HepG2 (cell line): ENCODE measurements around the gene VPS37D. TPM values are rescaled to one million over a fixed set of nuclear protein-coding genes. Genes with fewer than 3 reads are reported as not detected.
A peak's percentile ranks its signal among the peaks of the same experiment; 100 is the strongest.

Source experiments
- EHMT2 ChIP-seq: fragments of 200-600 bp; sonication (generic); IDR thresholded peaks from 2 replicates; pipeline ENCODE4 v1.7.0; 2017; ENCODE audit warnings: antibody characterized with exemption, low read depth, low read length, borderline replicate concordance
- ISL2 ChIP-seq: sonication (generic); formaldehyde crosslinking; IDR thresholded peaks from 2 replicates; pipeline ENCODE4 v1.5.0; 2020; ENCODE audit warnings: missing genetic modification reagents
- KLF11 ChIP-seq: IDR thresholded peaks from 2 replicates; pipeline ENCODE4 v1.6.1; 2016; ENCODE audit warnings: missing compliant biosample characterization
- MAZ ChIP-seq, 2 experiments: sonication (generic) in 1 of 2; formaldehyde crosslinking in 1 of 2; IDR thresholded peaks; 2 replicates each; pipeline versions ENCODE4 v1.5.0 to v1.6.1; 2012 to 2020; ENCODE audit warnings: low read depth in 2 of 2, mild to moderate bottlenecking in 2 of 2, borderline replicate concordance in 1 of 2, improper control_type of control experiment in 1 of 2, low read length in 1 of 2, missing genetic modification reagents in 1 of 2, moderate library complexity in 1 of 2
- NFATC3 ChIP-seq: sonication (generic); formaldehyde crosslinking; IDR thresholded peaks from 2 replicates; pipeline ENCODE4 v1.5.1; 2020; ENCODE audit warnings: mild to moderate bottlenecking, missing genetic modification reagents
- NFIC ChIP-seq: IDR thresholded peaks from 2 replicates; pipeline ENCODE4 v1.6.1; 2012; ENCODE audit warnings: mild to moderate bottlenecking, low read length, inconsistent platforms
- NKX3-1 ChIP-seq: sonication (generic); formaldehyde crosslinking; IDR thresholded peaks from 2 replicates; pipeline ENCODE4 v1.5.0; 2020; ENCODE audit warnings: missing genetic modification reagents
- PCBP2 ChIP-seq: fragments of 200-400 bp; formaldehyde crosslinking; optimal IDR thresholded peaks from 2 replicates; pipeline ENCODE3; 2018; ENCODE audit warnings: low read length, low read depth; ENCODE audit not compliant: poor library complexity, severe bottlenecking
- RARG ChIP-seq: sonication (generic); formaldehyde crosslinking; IDR thresholded peaks from 2 replicates; pipeline ENCODE4 v1.4.0; 2020; ENCODE audit warnings: low read depth, mild to moderate bottlenecking, missing genetic modification reagents
- SIX1 ChIP-seq: sonication (generic); formaldehyde crosslinking; IDR thresholded peaks from 2 replicates; pipeline ENCODE4 v1.4.0; 2020; ENCODE audit warnings: missing genetic modification reagents, borderline replicate concordance
- SMAD9 ChIP-seq: sonication (generic); formaldehyde crosslinking; IDR thresholded peaks from 2 replicates; pipeline ENCODE4 v1.5.1; 2020; ENCODE audit warnings: mild to moderate bottlenecking, missing genetic modification reagents
- SP4 ChIP-seq: sonication (generic); formaldehyde crosslinking; IDR thresholded peaks from 2 replicates; pipeline ENCODE4 v1.8.1; 2023; ENCODE audit warnings: mild to moderate bottlenecking, missing genetic modification reagents
- ZBTB1 ChIP-seq: sonication (generic); formaldehyde crosslinking; IDR thresholded peaks from 2 replicates; pipeline ENCODE4 v1.4.0; 2020; ENCODE audit warnings: missing genetic modification reagents, borderline replicate concordance
- ZC3H4 ChIP-seq: sonication (generic); formaldehyde crosslinking; IDR thresholded peaks from 2 replicates; pipeline ENCODE4 v1.4.0; 2020; ENCODE audit warnings: missing genetic modification reagents, borderline replicate concordance
- ZNF101 ChIP-seq: sonication (generic); formaldehyde crosslinking; IDR thresholded peaks from 2 replicates; pipeline ENCODE4 v1.4.0; 2020; ENCODE audit warnings: mild to moderate bottlenecking, low read depth, missing genetic modification reagents, borderline replicate concordance
- ZNF383 ChIP-seq: sonication (generic); formaldehyde crosslinking; IDR thresholded peaks from 2 replicates; pipeline ENCODE4 v1.4.0; 2020; ENCODE audit warnings: missing genetic modification reagents, mild to moderate bottlenecking, borderline replicate concordance
- ZNF430 ChIP-seq: sonication (generic); formaldehyde crosslinking; IDR thresholded peaks from 2 replicates; pipeline ENCODE4 v1.9.0; 2021; ENCODE audit warnings: mild to moderate bottlenecking, missing genetic modification reagents
- ZNF570 ChIP-seq: sonication (generic); formaldehyde crosslinking; IDR thresholded peaks from 2 replicates; pipeline ENCODE4 v1.4.0; 2020; ENCODE audit warnings: mild to moderate bottlenecking, missing genetic modification reagents, borderline replicate concordance
- ZNF75D ChIP-seq: sonication (generic); formaldehyde crosslinking; IDR thresholded peaks from 2 replicates; pipeline ENCODE4 v1.8.1; 2023; ENCODE audit warnings: missing genetic modification reagents, mild to moderate bottlenecking, borderline replicate concordance
- ZNF777 ChIP-seq: sonication (generic); formaldehyde crosslinking; IDR thresholded peaks from 2 replicates; pipeline ENCODE4 v1.4.0; 2020; ENCODE audit warnings: missing genetic modification reagents
- polyA plus RNA-seq, 8 experiments: library from polyadenylated mRNA; depleted of rRNA in 3 of 8; stranded (reverse) in 7 of 8; unstranded in 1 of 8; fragments of >200 nt; fragmentation: Illumina TruSeq in 4 of 8; extraction: Trizol in 4 of 8; gene quantifications; 2 replicates each; pipeline versions ENCODE4 v1.2.1 to v1.2.3, GENCODE V29; 2011 to 2016; ENCODE audit warnings: low read depth in 4 of 8, missing spikeins in 1 of 8, mixed read lengths in 1 of 8; ENCODE audit not compliant: insufficient read depth in 1 of 8
- total RNA-seq, 5 experiments: library from RNA; depleted of rRNA; stranded (reverse); fragments of >200 nt; fragmentation: Illumina TruSeq; extraction: Trizol; gene quantifications; 2 replicates each; pipeline ENCODE4 v1.2.3, GENCODE V29; 2016; ENCODE audit warnings: low read depth in 1 of 5
- TF ChIP-seq, protein P1 (sequence below): sonication (generic); formaldehyde crosslinking; conservative IDR thresholded peaks from 2 replicates; pipeline ENCODE4 v1.8.0; 2022; ENCODE audit warnings: mild to moderate bottlenecking, moderate library complexity, missing genetic modification reagents
- TF ChIP-seq, protein P2 (sequence below): sonication (generic); formaldehyde crosslinking; IDR thresholded peaks from 2 replicates; pipeline ENCODE4 v1.8.0; 2022; ENCODE audit warnings: low read depth, missing genetic modification reagents
- TF ChIP-seq, protein P3 (sequence below): sonication (generic); formaldehyde crosslinking; IDR thresholded peaks from 2 replicates; pipeline ENCODE4 v1.4.0; 2020; ENCODE audit warnings: missing genetic modification reagents, low read depth, mild to moderate bottlenecking, borderline replicate concordance
- TF ChIP-seq, protein P4 (sequence below): sonication (generic); formaldehyde crosslinking; IDR thresholded peaks from 2 replicates; pipeline ENCODE4 v1.4.0; 2020; ENCODE audit warnings: missing genetic modification reagents; ENCODE audit errors: not compliant biosample characterization

VPS37D gene
- total and polyA plus RNA-seq, 2 of the 13 experiments (the other 11 are each of a cell fraction or from before 2014, with no cell fraction given): 3.8 to 6.3 TPM

DNA sequence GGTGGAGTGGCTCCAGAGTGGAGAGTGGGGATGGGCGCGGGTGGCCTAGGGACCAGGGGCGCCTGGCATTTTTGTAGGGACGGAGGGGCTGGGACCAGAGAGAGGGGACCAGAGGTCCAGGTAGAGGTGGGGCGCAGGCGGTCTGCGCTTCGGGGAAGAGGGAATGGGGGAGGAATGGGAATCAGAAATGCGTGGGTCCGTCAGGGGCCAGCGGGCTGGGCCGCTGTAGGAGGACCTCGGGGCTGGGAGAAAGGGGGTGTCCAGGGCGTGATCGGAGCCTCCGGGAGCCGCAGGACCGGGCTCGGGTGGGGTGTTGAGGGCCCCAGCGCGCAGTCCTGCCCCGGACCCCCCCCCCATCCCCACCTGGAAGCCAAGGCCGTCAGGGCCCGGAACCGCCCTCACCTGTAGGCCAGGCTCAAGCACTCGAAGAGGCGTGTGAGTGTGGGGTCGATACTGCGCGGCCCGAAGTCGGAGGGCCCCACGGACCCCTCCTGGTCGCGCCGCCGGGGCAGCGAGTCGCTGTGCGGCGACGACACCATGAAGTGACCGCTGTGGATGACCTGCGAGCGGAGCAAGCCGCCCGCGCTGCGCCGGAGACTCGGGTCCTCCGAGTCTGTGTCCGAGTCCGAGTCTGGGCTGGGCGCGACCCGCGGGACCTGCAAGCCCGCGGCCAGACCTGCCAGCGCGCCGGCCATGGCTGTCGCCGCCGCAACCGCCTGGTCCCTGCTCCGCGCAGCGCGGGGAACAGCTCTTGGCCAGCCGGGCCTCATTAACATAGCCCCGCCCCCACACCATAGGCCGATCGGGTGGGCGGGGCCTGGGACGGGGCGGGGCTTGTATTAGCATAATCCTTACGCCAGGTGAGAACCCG, 43.6 kb upstream of the VPS37D start, which contains the start of gene MLXIPL (continued):
- TF ChIP-seq NFIC (no peak), EHMT2 (no peak), ISL2 (CRISPR knock-in tag) (peak; percentile 66), PCBP2 (peak; percentile 38), ZNF101 (CRISPR knock-in tag) (no peak; the same call in 1 of the 2 replicates), ZC3H4 (CRISPR knock-in tag) (no peak), ZNF777 (CRISPR knock-in tag) (peak; percentile 38; the same call in 1 of the 2 replicates), SIX1 (CRISPR knock-in tag) (0 out of 2 replicates have a peak, but pooled peaks have one; percentile 21), NKX3-1 (CRISPR knock-in tag) (peak; percentile 79; the same call in 1 of the 2 replicates), MAZ (IDR thresholded peaks at IDR 0.05; ENCODE audit: borderline replicate concordance, low read depth, low read length) (peak; percentile 25; the same call in 1 of the 2 replicates), MAZ (CRISPR knock-in tag; IDR thresholded peaks at IDR 0.05; ENCODE audit: low read depth) (peak; percentile 75), SP4 (peak; percentile 91), KLF11 (no peak), RARG (no peak), ZNF570 (CRISPR knock-in tag) (no peak), ZBTB1 (CRISPR knock-in tag) (no peak), ZNF75D (no peak), NFATC3 (no peak), SMAD9 (CRISPR knock-in tag) (no peak), ZNF430 (CRISPR knock-in tag) (peak; percentile 74), ZNF383 (CRISPR knock-in tag) (no peak)
- TF ChIP-seq, protein P1, sequence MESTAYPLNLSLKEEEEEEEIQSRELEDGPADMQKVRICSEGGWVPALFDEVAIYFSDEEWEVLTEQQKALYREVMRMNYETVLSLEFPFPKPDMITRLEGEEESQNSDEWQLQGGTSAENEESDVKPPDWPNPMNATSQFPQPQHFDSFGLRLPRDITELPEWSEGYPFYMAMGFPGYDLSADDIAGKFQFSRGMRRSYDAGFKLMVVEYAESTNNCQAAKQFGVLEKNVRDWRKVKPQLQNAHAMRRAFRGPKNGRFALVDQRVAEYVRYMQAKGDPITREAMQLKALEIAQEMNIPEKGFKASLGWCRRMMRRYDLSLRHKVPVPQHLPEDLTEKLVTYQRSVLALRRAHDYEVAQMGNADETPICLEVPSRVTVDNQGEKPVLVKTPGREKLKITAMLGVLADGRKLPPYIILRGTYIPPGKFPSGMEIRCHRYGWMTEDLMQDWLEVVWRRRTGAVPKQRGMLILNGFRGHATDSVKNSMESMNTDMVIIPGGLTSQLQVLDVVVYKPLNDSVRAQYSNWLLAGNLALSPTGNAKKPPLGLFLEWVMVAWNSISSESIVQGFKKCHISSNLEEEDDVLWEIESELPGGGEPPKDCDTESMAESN: peak; percentile 86; the same call in 1 of the 2 replicates
- TF ChIP-seq, protein P2, sequence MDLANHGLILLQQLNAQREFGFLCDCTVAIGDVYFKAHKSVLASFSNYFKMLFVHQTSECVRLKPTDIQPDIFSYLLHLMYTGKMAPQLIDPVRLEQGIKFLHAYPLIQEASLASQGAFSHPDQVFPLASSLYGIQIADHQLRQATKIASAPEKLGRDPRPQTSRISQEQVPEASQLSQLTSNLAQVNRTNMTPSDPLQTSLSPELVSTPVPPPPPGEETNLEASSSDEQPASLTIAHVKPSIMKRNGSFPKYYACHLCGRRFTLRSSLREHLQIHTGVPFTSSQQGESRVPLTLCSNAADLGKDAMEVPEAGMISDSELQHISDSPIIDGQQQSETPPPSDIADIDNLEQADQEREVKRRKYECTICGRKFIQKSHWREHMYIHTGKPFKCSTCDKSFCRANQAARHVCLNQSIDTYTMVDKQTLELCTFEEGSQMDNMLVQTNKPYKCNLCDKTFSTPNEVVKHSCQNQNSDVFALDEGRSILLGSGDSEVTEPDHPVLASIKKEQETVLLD (CRISPR knock-in tag): no peak
- TF ChIP-seq, protein P3, sequence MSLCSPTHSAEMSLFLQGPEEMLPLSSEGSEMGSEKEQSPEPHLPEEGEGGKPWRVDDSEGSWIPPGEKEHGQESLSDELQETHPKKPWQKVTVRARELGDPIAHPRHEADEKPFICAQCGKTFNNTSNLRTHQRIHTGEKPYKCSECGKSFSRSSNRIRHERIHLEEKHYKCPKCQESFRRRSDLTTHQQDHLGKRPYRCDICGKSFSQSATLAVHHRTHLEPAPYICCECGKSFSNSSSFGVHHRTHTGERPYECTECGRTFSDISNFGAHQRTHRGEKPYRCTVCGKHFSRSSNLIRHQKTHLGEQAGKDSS (CRISPR knock-in tag): no peak
- TF ChIP-seq, protein P4, sequence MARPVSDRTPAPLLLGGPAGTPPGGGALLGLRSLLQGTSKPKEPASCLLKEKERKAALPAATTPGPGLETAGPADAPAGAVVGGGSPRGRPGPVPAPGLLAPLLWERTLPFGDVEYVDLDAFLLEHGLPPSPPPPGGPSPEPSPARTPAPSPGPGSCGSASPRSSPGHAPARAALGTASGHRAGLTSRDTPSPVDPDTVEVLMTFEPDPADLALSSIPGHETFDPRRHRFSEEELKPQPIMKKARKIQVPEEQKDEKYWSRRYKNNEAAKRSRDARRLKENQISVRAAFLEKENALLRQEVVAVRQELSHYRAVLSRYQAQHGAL (CRISPR knock-in tag): peak; percentile 72
